Measurements from ENCODE around the gene HINT1.
"Not testable (repeated sequence)": the region's sequence is repeated elsewhere in the genome, so short reads cannot be mapped to it uniquely, and the experiment has no call there.

Gene HINT1

DNA sequence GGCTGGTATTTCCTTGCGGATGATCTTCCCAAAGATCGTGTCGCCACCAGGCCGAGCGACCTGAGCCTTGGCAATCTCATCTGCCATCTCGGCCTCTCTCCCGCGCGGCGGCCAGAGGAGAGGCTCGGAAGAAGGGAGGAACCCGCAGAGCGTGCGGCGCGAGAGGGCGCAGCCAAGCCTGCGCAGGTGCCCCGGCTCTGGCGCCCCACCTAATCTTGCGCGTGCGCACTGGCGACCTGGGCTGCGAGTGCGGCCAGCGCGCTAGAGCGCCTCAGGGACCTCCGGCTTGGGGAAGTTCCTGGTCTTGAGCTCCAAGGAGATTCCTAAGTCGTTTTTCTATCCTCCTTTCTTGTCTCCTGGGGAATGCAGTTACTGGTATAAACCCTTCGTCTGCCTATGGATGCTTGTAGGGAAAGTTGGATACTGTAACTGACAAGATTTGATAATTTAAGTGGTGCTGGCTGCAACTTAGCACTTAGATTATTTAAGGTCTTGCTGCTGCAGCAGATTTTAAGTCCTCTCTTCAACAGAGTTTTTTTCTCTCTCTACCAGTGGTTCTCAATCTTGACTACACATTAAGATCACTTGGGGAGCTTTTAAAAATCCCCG, at the start of gene HINT1:
HINT1 (minus strand) TSS at position 138 of the 609 bp plus-strand sequence; CDS start at position 87, 51 bp downstream.
- DNase-seq (ENCODE audit: low spot score), result peak; percentile 93

- DNase-seq (ENCODE audit: low spot score), result no peak
These were observed 49.7 kb upstream of the HINT1 start for GRCh38 chr5:131214609-131215227.

GRCh38 chr5:131212471-131213021, 47.5 kb upstream of the HINT1 start:
- DNase-seq (ENCODE audit: low spot score), result no peak

GRCh38 chr5:131211669-131212068, 46.6 kb upstream of the HINT1 start:
- no peak for DNase-seq (ENCODE audit: low spot score)

GRCh38 chr5:131210151-131210510, 45.1 kb upstream of the HINT1 start:
- no peak for DNase-seq (ENCODE audit: low spot score)

GRCh38 chr5:131209506-131210150, 44.6 kb upstream of the HINT1 start:
- DNase-seq (ENCODE audit: low spot score), result no peak

DNA sequence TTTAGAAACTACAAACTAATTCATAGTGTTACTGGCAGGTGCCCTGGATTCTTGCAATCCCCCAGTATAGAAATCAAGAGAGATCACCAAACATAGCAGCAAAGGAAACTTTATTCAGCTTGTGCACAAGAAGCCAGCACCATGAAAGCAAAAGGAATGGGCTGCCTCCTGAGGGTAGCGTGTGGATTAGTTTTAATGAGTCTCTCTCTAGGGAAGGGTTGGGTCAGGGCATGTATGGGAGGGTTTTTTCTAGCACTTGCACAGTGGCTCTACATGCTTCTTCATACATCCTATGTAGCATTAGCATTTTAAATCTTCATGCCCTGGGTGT, 44.1 kb upstream of the HINT1 start:
- no peak for DNase-seq (ENCODE audit: low spot score)

GRCh38 chr5:131206772-131207171, 41.7 kb upstream of the HINT1 start:
- no peak for DNase-seq (ENCODE audit: low spot score)

DNA sequence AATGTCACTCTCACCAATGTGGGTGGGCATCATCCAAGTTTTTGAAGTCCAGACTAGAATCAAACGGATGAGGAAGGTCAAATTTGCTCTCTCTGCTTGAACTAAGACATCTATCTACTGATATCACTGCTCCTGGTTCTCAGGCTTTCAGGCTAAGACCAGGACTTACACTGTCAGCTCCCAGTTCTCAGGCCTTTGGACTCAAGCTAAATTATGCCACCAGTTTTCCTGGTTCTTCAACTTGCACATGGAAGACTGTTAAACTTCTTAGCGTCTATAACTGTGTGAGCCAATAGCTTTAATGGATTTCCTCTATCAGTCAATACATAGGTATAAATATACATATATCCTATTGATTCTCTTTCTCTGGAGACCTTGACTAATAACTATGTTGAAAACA, 41.0 kb upstream of the HINT1 start:
- no peak for DNase-seq (ENCODE audit: low spot score)

DNA sequence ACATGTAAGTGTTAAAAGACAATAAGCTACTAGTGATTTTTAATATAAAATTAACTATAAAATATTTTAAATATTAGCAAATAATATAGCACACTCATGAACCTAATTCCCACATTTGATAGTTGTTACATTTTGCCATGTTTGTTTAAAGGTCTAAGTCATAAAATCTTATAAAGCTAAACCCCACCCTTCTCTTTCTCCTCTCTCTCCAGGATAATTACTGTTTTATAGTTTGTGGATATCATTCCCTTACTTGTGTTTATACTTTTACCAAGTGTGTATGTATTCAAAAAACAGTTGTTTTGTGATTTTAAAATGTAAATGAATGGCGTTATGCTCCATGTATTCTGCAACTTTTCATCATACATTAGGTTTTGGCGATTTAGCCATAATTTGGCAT, 39.9 kb upstream of the HINT1 start:
- no peak for DNase-seq (ENCODE audit: low spot score)

GRCh38 chr5:131200560-131200959, 35.5 kb upstream of the HINT1 start:
- DNase-seq (ENCODE audit: low spot score), result no peak

DNA sequence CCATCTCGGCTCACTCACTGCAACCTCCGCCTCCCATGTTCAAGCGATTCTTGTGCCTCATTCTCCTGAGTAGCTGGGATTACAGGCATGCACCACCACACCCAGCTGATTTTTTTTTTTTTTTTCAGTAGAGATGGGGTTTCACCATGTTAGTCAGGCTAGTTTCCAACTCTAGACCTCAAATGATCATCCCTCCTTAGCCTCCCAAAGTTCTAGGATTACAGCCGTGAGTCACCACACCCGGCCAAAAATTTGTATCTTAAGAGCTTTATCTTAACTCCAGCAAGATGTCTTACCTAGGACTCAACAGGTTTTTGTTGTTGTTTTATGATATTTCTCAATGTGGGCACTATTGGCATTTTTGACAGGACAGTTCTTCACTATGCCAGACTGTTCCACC, 33.6 kb upstream of the HINT1 start:
- no peak for DNase-seq (ENCODE audit: low spot score)

DNA sequence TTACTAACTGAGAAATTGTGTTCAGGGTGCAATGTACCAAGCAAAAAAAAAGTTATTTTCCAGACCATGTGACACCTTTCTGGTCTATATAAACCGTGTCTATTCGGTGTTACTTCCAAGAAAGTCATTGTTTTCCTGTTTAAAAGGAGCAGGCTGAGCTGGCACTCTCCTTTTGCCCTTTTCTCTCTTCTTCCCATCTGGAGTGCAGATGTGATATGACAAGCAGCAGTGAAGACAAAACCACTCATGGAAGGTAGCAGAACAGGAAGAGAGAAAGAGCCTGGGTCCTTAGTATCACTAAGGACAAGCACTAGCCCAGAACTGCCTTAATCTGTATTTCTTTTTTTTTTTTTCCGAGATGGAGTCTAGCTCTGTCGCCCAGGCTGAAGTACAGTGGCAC, 31.3 kb upstream of the HINT1 start:
- DNase-seq (ENCODE audit: low spot score), result no peak

DNA sequence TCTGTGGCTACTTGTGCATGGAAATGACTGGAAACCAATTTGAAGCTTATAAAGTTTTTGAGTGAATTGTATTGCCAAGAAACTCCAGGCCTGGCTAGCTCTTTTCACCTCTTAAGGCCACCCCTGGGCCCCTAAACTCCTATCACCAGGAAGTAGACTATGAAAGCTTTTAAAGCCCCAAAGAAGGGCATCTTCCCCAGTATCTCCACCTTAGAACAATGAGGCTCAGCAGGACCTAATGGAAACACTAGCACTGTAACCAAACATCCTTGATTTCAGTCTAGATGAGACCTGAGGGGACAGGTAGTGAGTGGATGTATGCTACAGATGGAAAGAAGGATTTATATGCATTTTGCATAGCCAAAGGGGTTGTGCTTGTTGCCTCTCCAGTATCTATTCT, 30.6 kb upstream of the HINT1 start:
- no peak for DNase-seq (ENCODE audit: low spot score)

DNA sequence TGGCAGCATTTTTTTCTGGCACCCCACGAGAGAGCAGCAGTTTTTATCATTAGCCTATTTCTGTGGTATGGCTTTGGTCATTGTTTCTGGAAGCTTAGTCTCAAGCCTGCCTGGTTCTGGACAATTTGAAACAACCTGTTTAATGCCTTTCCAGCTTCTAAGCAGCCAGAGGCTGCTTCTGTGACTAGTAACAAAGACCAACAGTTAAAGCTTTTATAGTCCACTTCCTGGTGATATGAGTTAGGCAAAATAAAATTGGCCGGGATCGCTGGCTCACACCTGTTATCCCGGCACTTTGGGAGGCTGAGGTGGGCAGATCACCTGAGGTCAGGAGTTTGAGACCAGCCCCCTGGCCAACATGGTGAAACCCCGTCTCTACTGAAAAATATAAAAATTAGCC, 29.7 kb upstream of the HINT1 start:
- DNase-seq (ENCODE audit: low spot score), result no peak

DNA sequence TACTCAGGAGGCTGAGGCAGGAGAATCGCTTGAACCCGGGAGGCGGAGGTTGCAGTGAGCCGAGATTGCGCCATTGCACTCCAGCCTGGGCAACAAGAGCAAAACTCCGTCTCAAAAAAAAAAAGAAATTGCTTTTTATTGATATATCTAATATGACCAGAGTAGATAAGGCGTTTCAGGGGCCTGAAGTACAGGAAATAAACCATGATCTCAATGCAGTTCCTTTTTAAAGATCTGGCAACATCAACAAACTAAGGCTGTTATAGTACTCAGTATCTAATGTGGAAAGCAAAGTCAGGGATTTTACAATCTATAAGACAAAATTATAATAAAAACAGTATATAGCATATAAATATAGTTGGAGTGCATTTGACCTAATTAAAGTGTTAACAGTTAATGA, 28.8 kb upstream of the HINT1 start:
- not testable (repeated sequence) for DNase-seq (ENCODE audit: low spot score)

- DNase-seq (ENCODE audit: low spot score), result no peak
These were observed 28.1 kb upstream of the HINT1 start for GRCh38 chr5:131193106-131193505.

DNA sequence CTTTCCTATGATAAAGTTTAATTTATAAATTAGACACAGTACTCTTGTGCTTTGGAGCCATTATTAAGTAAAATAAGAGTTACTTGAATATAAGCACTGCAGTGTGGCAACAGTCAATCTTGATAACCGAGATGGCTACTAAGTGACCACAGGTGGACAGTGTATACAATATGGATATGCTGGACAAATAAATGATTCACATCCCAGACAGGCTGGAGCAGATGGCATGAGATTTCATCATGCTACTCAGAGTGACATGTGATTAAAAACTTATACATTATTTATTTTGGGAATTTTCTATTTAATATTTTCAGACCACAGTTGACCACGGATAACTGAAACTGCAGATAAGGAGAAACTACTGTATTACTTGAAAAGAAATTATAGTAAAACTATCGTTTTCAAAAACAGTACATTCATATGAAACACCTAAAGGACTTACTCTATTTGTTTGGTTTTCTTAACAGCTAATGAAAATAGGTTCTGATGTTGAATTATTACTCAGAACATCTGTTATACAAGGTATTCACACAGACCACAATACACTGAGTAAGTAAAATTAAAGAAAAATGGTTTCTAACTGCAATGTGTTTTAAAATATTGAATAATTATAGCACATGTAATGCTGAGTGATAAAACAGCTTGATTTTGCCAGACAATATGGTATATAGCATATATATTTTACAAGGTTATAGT, 21.7 kb upstream of the HINT1 start:
- peak; percentile 51 for DNase-seq (ENCODE audit: low spot score)

DNA sequence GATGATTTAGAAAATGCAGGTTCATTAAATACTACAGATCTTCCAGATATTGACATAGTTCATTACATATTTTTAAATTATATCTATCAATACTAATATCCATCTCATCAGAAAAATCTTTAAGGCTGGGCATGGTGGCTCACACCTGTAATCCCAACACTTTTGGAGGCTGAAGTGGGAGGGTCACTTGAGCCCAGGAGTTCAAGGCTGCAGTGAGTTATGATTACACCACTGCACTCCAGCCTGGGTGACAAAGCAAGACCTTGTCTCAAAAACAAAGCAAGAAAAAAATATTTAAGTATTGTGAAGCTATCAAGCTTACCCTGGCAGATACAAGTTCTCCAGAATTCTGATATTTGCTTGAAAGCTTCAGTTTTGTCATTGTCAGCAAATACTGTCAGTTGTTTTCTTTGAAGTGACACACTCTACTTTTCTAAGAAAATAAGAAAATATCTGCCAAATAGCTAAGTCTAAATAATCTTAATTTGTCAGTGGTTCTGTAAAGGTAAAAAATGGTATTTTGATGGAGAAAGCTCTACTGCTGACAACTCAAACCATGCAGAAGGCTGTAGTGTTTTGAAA, 20.6 kb upstream of the HINT1 start:
- DNase-seq (ENCODE audit: low spot score), result no peak

GRCh38 chr5:131182839-131183238, 17.8 kb upstream of the HINT1 start:
- no peak for DNase-seq (ENCODE audit: low spot score)

DNA sequence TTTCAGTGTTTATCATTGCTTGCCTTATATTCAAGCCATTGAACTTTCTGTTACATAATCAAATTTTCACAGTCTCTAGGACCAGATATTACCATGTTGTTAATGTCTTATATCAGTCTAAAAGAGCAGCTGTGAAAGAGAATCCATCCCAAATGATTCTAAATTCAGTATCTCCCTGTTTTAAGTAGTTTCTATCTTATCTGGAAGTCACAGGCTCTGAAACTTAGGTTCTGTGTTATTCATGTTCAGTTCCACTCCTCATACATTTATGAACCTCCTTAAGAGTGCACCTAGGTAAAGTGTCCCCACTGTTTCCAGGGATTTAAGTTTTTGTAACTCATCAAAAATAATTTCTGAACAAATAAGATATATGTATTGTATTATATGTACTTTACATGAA, 15.4 kb upstream of the HINT1 start:
- no peak for DNase-seq (ENCODE audit: low spot score)

GRCh38 chr5:131171276-131171810, 6.3 kb upstream of the HINT1 start:
- DNase-seq (ENCODE audit: low spot score), result peak; percentile 29
